HepG2 (cell line): ENCODE data around the gene AGRP.

Experiments
- CEBPB ChIP-seq: IDR thresholded peaks from 2 replicates; pipeline ENCODE4 v1.6.1; 2011; ENCODE audit warnings: low read depth, low read length, improper control_type of control experiment, borderline replicate concordance
- CHD2 ChIP-seq: IDR thresholded peaks from 2 replicates; pipeline ENCODE4 v1.6.1; 2011; ENCODE audit warnings: low read depth, low read length, improper control_type of control experiment
- EZH2 ChIP-seq: conservative IDR thresholded peaks from 2 replicates; pipeline ENCODE4 v1.6.1; 2012; ENCODE audit warnings: mild to moderate bottlenecking, low read depth, low read length, moderate library complexity
- RBM39 ChIP-seq: fragments of 200-400 bp; formaldehyde crosslinking; IDR thresholded peaks from one replicate; pipeline ENCODE4 v1.6.1; 2018; ENCODE audit warnings: antibody characterized with exemption, mild to moderate bottlenecking, low read depth, low read length; ENCODE audit not compliant: poor library complexity, severe bottlenecking
- SP1 ChIP-seq, 2 experiments: fragments of 450-650 bp in 1 of 2; sonication (generic) in 1 of 2; formaldehyde crosslinking in 1 of 2; IDR thresholded peaks; 2 replicates each; pipeline versions ENCODE4 v1.4.0 to v1.6.1; 2016 to 2020; ENCODE audit warnings: missing genetic modification reagents in 1 of 2
- TAF1 ChIP-seq: sonication (generic); formaldehyde crosslinking; IDR thresholded peaks from 2 replicates; pipeline ENCODE4 v1.4.0; 2020; ENCODE audit warnings: missing genetic modification reagents
- TAF15 ChIP-seq: fragments of 200-400 bp; formaldehyde crosslinking; IDR thresholded peaks from one replicate; pipeline ENCODE4 v1.6.1; 2018; ENCODE audit warnings: mild to moderate bottlenecking, low read depth, low read length; ENCODE audit not compliant: poor library complexity, severe bottlenecking
- TBP ChIP-seq: sonication (generic); formaldehyde crosslinking; IDR thresholded peaks from 2 replicates; pipeline ENCODE4 v1.5.0; 2020; ENCODE audit warnings: missing genetic modification reagents
- TCF7 ChIP-seq: sonication (generic); IDR thresholded peaks from 2 replicates; pipeline ENCODE4 v1.6.1; 2016; ENCODE audit warnings: antibody characterized with exemption, low read depth
- ZNF567 ChIP-seq: sonication (generic); formaldehyde crosslinking; IDR thresholded peaks from 2 replicates; pipeline ENCODE4 v1.8.1; 2023; ENCODE audit warnings: mild to moderate bottlenecking, missing genetic modification reagents, borderline replicate concordance
- ZNF615 ChIP-seq: sonication (generic); formaldehyde crosslinking; IDR thresholded peaks from 2 replicates; pipeline ENCODE4 v1.5.0; 2020; ENCODE audit warnings: mild to moderate bottlenecking, missing genetic modification reagents, borderline replicate concordance
- TF ChIP-seq, protein P1 (sequence below): sonication (generic); formaldehyde crosslinking; IDR thresholded peaks from 2 replicates; pipeline ENCODE4 v1.5.0; 2020; ENCODE audit warnings: missing genetic modification reagents
- TF ChIP-seq, protein P2 (sequence below): IDR thresholded peaks from 2 replicates; pipeline ENCODE4 v1.6.1; 2012; ENCODE audit warnings: inconsistent platforms
- TF ChIP-seq, protein P3 (sequence below): IDR thresholded peaks from 2 replicates; pipeline ENCODE4 v1.6.1; 2016

DNA sequence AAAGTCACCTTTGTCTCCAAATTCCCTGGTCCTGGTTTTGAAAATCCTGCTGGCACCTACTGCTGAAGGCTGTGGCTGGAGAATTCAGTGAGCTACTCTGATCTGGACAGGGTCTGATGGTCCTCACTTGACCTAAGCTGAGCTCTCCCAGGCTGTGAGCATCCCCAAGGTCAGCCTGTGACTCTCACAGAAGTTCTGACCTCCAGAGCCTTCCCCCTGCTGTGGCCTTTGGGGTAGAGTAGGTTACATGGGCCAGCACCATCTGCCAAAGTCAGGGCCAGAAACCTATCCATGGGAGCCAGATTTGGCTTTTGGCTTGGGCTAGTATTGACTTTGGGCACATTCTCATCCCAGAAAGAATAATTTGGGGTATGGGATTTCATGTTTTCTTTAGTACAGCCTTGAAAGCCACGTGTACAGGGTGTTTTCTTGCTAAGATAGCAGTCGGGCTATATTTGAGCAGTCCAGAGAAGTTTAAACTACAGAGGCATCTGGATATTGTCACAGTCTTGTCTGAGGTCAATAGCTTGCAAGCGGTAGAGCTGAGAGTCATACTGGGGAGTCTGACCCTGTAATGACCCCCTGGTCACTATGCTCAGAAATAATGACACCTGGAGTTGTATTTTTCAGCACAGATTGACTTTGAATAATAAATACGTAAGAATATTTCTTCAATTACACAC, 6.2 kb upstream of the AGRP start:
- no peak for TF ChIP-seq ZNF615
- no peak for TF ChIP-seq ZNF567
- TF ChIP-seq, protein P1, sequence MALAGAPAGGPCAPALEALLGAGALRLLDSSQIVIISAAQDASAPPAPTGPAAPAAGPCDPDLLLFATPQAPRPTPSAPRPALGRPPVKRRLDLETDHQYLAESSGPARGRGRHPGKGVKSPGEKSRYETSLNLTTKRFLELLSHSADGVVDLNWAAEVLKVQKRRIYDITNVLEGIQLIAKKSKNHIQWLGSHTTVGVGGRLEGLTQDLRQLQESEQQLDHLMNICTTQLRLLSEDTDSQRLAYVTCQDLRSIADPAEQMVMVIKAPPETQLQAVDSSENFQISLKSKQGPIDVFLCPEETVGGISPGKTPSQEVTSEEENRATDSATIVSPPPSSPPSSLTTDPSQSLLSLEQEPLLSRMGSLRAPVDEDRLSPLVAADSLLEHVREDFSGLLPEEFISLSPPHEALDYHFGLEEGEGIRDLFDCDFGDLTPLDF, result no peak
- TF ChIP-seq, protein P2, sequence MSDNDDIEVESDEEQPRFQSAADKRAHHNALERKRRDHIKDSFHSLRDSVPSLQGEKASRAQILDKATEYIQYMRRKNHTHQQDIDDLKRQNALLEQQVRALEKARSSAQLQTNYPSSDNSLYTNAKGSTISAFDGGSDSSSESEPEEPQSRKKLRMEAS, result no peak
- TF ChIP-seq EZH2, result no peak
- TF ChIP-seq TBP (CRISPR knock-in tag), result no peak
- no peak for TF ChIP-seq TAF15
- no peak for TF ChIP-seq CEBPB
- TF ChIP-seq, protein P3, sequence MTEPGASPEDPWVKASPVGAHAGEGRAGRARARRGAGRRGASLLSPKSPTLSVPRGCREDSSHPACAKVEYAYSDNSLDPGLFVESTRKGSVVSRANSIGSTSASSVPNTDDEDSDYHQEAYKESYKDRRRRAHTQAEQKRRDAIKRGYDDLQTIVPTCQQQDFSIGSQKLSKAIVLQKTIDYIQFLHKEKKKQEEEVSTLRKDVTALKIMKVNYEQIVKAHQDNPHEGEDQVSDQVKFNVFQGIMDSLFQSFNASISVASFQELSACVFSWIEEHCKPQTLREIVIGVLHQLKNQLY (CRISPR knock-in tag), result no peak
- no peak for TF ChIP-seq TCF7
- no peak for TF ChIP-seq TAF1 (CRISPR knock-in tag)
- TF ChIP-seq RBM39, result no peak
- no peak for TF ChIP-seq SP1 (IDR thresholded peaks at IDR 0.05)
- no peak for TF ChIP-seq SP1 (CRISPR knock-in tag; IDR thresholded peaks at IDR 0.05)
- no peak for TF ChIP-seq CHD2
